GM19238 (cell line): ENCODE measurements around the gene SUN1.
A peak's percentile ranks its signal among the peaks of the same experiment; 100 is the strongest.
"Not testable (repeated sequence)": the region's sequence is repeated elsewhere in the genome, so short reads cannot be mapped to it uniquely, and the experiment has no call there.

Experiments used
- DNase-seq: peaks from one replicate; pipeline ENCODE4 v3.0.0; 2011; ENCODE audit warnings: low spot score; ENCODE audit not compliant: insufficient read length

SUN1 gene

DNA sequence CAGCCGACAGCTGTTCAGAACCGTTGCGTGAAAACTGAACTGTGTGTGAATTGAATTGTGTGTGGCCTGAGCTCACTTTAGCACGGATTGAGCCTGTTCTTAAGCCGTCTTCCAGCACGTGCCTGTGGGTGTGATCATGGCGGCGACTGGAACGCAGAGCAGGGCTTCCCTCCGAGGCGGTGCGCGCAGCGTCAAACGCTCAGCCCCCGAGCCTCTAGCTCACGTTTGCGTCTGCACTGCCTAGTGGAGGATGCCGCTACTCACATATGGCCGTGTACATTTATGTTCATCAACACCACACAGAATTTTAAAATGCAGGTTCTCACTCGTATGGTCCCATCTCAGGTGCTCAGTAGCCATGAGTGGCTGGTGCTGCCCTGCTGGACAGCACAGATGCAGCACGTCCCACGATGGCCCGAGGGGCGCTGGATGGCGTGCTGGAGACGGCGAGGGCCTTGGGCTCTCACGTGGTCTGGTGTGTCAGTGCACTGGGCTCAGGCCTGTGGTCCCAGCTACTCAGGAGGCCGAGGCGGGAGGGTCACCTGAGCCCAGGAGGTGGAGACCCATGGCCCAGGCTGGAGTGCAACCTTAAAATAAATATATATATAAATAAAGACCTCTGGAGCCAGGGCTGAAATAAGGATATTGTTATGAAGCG, 22.0 kb downstream of the SUN1 start:
- no peak for DNase-seq

- no peak for DNase-seq
These were observed 23.6 kb downstream of the SUN1 start for GRCh38 chr7:855686-856369.

GRCh38 chr7:856444-857095, 24.3 kb downstream of the SUN1 start:
- no peak for DNase-seq

DNA sequence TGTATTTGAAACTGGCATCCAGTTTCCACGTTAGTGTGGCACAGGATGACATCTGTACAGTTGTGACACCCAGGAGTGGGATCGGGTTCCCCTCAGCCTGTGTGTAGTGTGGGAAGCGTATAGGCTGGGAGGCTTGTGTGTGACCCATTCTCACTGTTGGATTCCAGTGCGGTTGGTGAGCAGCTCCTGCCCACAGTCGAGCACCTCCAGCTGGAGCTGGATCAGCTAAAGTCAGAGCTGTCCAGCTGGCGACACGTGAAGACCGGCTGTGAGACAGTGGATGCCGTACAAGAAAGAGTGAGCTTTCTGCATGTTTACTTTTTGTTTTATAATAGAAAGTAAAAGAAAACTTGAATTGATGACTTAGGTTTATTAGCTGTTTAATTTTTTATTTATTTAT, 25.4 kb downstream of the SUN1 start:
- no peak for DNase-seq

DNA sequence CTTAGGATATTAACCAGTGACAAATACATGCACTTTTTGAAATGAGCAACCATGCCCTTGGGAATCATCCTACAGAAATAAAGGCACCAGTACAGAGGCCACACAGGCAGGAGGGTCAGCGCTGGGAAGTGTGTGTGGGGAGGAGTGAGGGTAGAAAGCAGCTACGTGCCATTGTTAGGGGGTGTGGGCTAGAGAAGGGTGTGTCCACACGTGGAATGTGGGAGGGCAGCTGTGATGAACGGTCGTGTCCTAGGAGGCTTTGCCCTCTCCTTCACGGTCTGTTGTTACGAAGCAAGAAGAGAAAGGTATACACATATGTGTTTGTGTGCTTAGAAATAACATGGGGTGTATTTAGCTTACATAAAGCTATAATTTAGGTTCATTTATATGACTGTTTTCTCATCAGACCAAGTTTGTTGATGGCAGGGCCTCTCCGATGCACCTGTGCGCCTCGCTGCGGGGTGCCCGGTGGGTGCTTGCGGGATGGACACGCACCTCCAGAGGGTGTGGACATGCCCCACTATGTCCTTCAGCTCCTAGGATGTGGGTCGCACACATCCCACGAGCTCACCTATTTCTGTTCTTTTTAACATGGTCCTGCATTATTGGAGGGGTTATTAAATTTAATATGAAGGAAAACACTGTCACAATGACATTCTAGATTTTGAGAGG, 27.2 kb downstream of the SUN1 start:
- DNase-seq: no peak

- no peak for DNase-seq
These were observed 27.9 kb downstream of the SUN1 start for GRCh38 chr7:860149-860548.

GRCh38 chr7:861222-861621, 28.9 kb downstream of the SUN1 start:
- no peak for DNase-seq

DNA sequence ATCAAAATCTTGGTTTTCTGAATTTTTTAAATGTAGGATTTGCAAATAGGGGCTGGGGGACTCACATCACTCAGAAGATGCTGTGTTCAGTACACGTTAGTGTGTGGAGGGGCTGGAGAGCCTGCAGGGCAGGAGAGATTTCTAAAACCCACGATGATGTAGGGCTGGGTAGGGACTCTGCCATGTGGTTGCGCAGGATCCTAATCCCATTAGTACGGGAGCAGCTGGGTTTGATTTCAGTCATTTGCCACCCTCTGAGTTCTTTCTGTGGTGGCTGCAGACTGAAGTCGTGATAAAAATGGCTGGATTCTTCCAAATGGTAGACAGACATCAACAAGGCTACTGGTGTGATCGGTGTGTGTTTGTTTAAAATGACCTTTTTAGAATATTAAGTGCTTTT, 29.9 kb downstream of the SUN1 start:
- no peak for DNase-seq

DNA sequence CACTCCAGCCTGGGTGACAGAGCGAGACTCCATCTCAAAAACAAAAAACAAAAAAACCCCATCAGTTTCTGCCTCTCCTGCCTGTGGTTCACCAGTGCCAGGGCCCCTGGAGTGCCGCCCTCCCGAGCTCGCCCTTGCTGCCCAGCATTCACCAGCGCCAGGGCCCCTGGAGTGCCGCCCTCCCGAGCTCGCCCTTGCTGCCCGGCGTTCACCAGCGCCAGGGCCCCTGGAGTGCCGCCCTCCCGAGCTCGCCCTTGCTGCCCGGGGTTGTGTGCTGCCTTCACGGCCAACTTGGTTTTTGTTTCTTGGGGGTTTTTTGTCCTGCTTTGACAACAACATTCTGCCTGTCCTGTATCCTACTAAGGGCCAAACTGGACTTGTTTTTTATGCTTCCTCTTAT, 30.8 kb downstream of the SUN1 start:
- DNase-seq: no peak

GRCh38 chr7:865921-866320, 33.6 kb downstream of the SUN1 start:
- DNase-seq: no peak

- DNase-seq: no peak
These were observed 34.7 kb downstream of the SUN1 start for GRCh38 chr7:867001-867405.

GRCh38 chr7:867406-868188, 35.3 kb downstream of the SUN1 start:
- no peak for DNase-seq

GRCh38 chr7:868189-868486, 35.9 kb downstream of the SUN1 start:
- no peak for DNase-seq

DNA sequence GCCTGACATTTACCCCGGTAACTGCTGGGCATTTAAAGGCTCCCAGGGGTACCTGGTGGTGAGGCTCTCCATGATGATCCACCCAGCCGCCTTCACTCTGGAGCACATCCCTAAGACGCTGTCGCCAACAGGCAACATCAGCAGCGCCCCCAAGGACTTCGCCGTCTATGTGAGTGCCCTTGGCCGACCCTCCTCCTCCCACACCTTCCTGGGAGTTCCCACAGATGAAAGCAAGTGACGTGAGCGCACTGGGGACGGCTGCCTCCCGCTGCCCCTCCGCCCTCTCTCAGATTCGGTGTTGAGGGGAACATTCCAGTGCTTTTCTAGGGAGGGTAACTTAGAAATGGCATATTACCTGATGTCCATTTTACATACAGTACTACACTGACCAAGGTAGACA, 37.1 kb downstream of the SUN1 start:
- DNase-seq: no peak

GRCh38 chr7:871900-872537, 39.7 kb downstream of the SUN1 start:
- no peak for DNase-seq

- DNase-seq: not testable (repeated sequence)
These were observed 40.4 kb downstream of the SUN1 start for GRCh38 chr7:872685-873084.

DNA sequence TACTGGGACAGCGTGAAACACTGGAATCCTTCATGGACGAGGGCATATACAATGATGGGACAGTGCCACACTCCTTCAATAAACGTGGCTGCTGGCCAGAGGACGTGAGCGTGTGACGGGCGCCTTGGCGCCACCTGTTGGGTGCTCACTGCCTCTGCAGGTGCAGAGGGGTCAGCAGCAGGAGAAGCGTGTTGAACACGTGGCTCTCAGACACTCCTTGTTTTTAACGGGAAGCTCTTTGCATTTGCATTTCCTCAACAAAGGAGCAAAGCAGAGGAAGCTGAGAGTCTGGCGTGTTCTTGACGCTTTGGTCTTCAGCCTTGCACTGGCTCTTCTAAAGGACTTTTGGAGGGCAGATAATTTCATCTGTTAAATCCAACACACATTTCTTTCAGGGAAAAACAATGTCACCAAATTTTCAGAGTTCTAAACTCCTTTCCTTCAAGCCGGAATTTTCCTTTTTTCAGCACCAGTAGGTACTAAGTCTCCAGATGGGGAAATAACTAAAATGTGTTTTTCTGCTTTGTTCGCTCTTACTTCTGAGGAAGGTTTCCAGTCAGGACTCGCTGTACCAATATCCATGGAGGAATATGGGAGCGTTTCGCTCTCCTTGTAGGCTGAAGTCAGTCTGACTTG, 41.2 kb downstream of the SUN1 start:
- peak; percentile 80 for DNase-seq

DNA sequence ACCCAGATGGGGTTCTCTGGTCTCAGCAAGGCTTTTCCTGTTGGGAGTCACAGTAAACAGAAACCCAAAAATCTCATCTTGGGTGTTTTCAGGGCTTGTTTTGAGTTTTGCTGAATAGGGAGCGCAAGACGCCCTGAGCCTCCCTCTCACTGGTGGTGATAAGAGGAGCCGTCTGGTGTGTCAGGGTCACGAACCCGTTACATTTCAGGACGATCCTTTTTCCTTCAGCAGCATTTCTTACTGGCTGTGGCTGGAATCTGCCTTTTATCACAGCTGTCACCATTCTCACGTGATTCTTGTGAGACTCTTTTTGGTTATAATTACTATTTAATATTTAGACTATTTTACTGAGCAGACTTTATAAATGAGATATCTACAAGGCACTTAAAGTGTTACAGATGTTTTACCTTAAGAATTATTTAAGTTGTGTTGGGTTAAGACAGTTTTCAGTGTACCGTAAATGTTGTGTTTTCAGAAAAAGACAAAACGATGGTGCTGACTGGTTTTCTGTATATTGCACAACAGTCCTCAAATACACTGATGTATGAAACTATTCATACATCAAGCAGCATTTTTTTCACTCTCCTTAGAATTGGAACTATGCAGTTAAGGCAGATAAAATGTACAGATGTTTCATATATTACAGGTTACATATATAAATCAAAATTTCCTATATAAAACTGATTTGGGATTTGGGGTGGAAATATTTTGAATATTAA, 41.9 kb downstream of the SUN1 start:
- DNase-seq: no peak

DNA sequence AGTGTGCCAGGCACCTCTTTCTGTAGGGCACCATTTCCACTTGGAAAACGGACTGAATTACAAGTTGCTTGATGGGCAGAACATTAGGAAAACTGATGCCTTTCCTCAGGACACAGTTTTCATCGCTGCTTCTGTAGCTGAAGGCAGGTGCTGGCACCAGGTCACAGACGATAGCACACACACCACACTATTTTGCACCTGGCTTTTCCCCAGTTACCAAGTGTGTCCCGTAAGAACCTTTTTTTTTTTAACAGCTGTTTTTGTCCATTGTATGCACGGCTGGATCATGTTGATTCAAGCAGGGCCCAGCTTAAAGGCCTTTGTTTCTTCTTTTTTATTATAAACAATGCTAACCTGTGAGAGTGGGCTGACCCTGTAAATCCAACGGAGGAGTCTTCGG, 42.8 kb downstream of the SUN1 start:
- DNase-seq: no peak

DNA sequence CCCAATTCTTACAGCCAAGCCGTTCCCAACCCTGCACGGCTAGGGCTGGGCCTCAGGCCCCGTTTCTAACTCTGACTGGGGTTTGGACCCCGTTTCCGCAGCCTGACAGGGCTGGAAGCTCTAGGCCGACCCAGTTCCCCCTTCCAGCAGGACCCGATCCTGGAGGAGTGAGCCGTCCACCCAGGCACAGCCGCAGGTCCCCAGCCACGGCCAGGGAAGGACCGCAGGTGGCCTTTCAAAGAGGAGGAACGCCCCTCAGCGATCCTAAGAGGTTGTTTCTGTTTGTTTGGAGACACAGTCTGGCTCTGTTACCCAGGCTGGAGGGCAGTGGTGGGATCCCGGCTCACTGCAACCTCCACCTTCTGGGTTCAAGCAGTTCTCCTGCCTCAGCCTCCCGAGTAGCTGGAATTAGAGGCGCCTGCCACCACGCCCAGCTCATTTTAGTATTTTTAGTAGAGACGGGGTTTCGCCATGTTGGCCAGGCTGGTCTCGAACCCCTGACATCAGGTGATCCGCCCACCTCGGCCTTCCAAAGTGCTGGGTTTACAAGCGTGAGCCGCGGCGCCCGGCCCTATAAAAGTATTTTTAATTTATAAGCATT, 43.3 kb downstream of the SUN1 start:
- no peak for DNase-seq
